HCEC 1CT (cell line): ENCODE measurements around the gene KRTAP4-12.
"Not testable (repeated sequence)": the region's sequence is repeated elsewhere in the genome, so short reads cannot be mapped to it uniquely, and the experiment has no call there.

Experiments used
- DNase-seq: peaks from one replicate; pipeline ENCODE4 v3.0.0-alpha.2; 2017

Gene KRTAP4-12

DNA sequence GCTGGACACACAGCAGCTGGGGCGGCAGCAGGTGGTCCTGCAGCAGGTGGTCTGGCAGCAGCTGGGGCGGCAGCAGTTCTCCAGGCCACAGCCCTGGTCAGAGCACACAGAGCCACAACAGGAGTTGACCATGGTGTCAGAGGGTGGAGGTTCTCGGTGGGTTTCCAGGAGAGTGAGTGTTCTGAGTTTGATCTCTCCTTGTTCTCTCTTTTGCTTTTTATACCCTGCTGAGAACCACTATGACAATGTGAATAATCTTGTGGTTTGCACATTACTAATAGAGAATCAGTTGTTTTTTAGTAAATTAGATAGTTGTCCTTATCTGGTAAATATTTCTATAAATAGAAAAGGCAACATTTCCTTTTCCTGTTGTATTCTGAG is at the start of gene KRTAP4-12:
KRTAP4-12 (minus strand) TSS at position 192 of the 381 bp plus-strand sequence; CDS start at position 132, 60 bp downstream.
- DNase-seq = not testable (repeated sequence)

- DNase-seq = peak; percentile 75
Observed at GRCh38 chr17:41171886-41172285, 47.9 kb upstream of the KRTAP4-12 start.

GRCh38 chr17:41168121-41168520 is 44.1 kb upstream of the KRTAP4-12 start, which contains the start of gene KRTAP4-3:
Gene KRTAP4-3, minus strand, starts transcription at chr17:41168221. Its CDS starts 49 bp downstream, at chr17:41168172.
- no peak for DNase-seq

- no peak for DNase-seq
Observed at GRCh38 chr17:41167561-41167960, 43.6 kb upstream of the KRTAP4-12 start.

DNA sequence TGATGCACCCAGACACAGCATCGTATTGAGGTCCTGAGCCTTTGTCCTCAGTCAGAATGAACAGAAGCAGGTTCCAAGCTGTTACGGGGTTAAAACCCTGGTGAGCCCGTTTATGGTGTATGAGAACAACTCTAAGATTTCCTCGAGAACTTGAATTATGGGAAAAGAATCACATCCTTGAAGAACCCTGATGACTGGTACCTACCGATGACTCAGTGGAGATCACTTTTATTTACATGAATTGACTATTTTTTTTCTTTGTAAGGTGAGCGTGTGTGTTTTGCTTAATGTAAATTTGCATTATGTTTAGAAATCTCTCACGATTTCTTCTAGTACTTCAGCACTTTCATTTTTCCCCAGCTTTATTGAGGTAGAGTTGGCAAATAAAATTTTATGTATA is 39.8 kb upstream of the KRTAP4-12 start:
- no peak for DNase-seq

GRCh38 chr17:41160648-41161047 is 36.7 kb upstream of the KRTAP4-12 start, which contains the start of gene KRTAP4-4:
Gene KRTAP4-4, minus strand, starts transcription at chr17:41160748. Its CDS starts 57 bp downstream, at chr17:41160691.
- no peak for DNase-seq

DNA sequence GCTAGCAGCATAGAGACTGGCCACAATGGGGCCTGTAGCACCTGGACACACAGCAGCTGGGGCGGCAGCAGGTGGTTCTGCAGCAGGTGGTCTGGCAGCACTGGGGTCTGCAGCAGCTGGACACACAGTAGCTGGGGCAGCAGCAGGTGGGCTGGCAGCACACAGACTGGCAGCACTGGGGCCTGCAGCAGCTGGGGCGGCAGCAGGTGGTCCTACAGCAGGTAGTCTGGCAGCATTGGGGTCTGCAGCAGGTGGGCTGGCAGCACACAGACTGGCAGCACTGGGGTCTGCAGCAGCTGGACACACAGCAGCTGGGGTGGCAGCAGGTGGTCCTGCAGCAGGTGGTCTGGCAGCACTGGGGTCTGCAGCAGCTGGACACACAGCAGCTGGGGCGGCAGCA is 36.2 kb upstream of the KRTAP4-12 start:
- not testable (repeated sequence) for DNase-seq

DNA sequence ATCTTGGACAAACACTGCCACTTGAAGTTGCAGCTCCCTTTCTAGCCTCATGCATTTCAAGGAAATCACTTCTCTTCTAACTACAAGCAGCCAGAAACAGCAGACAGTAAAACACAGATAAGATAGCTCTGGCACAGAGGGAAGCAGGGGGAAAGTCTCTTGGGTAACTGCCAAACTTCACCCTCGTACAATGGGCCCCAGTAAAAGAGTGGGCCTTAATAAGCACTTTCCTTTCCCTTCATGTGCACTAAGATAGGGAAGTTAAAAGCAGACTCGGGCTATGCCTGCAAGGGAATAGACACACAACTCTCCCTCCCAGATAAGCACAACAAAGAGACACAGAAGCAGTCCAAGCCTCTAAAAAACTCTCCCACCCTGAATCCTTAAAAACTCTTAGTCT is 29.9 kb upstream of the KRTAP4-12 start:
- DNase-seq = no peak

DNA sequence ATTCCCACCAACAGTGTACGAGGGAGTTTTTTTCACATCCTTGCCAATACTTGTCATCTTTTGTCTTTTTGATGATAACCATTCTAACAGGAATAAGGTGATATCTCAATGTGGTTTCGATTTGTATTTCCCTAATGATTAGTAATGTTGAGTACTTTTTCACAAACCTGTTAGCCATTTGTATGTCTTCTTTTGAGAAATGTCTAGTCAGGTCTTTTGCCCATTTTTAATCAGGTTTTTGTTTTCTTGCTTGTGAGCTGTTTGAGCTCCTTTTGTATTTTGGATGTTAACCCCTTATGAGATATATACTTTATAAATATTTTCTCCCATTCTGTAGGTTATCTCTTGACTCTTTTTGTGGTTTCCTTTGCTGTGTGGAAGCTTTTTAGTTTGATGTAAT is 27.5 kb upstream of the KRTAP4-12 start:
- no peak for DNase-seq

DNA sequence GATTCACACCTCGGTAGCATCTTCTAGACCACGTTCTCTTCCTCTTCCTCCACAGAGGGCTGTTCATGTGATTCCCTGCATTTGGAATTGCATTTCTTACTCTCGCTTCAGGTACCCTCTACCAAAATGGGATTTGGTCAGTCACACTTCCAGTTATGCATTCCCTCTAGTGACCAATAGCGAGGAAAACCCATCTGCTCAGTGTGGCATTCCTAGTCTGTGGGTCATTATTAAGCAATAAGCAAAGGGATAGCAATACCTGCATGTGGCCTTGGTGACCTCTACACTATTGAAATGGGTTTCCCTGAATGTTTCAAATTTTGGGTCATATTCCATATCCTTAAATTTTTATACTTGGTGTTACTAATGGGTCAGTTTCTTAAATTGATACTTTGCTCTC is 26.0 kb upstream of the KRTAP4-12 start:
- no peak for DNase-seq

DNA sequence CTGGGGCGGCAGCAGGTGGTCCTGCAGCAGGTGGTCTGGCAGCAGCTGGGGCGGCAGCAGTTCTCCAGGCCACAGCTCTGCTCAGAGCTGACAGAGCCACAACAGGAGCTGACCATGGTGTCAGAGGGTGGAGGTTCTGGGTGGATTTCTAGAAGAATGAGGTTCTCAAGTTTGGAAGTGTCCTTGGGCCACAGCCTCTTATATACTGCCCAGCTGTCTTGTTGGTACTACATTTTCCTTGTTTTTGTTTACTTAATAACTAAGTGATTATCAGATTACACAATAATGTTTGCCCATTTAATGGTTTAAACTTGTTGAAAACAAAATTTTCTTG is 25.6 kb upstream of the KRTAP4-12 start, which contains the start of gene KRTAP4-5:
KRTAP4-5 (minus strand) TSS at position 174 of the 334 bp plus-strand sequence; CDS start at position 116, 58 bp downstream.
- no peak for DNase-seq

GRCh38 chr17:41148971-41149651 is 25.1 kb upstream of the KRTAP4-12 start:
- not testable (repeated sequence) for DNase-seq

DNA sequence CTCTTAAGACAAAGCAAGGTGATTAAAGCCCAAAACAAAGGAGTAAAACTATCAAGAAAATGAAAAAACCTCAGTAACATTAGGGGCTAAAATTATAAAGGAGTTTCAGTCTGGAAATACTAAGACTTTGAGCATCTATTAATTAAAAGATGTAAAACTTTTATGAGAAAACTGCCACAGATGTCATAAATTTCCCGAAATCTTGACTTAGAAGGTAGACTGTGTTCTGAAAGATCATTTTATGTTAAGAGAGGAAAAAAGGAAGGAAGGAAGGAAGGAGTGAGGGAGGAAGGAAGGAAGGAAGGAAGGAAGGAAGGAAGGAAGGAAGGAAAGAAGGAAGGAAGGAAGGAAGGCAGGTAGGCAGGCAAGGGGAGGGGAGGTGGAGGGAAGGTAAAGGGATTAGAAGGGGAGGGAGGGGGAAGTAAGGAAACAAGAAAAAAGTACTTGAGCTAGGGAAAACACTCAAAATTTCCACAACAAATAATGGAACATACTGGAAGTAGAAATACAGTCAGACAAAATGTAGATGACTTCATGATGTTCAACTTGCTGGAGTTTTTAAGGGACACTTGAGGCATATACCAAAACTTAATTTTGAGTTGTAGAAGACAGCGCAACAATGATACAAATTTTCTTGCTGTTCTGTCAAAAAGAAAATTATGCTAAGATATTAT is 23.7 kb upstream of the KRTAP4-12 start:
- no peak for DNase-seq

DNA sequence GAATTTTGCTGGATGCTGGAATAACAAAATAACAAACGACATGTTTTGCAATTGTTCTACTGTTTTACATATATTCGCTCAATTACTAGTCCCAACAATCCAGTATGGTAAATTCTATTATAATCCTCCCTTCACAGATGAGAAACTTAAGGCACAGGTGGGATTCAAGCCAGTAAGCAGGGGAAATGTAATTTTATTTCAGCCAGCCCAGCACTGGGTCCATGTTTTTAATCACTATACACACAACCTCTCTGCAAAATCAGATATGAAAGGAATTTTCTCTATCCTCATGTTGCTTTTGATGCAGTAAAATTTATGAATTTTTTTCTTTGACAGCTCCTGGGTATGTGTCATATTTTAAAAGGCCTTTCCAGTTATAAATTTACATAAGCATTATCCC is 21.3 kb upstream of the KRTAP4-12 start:
- DNase-seq = no peak

DNA sequence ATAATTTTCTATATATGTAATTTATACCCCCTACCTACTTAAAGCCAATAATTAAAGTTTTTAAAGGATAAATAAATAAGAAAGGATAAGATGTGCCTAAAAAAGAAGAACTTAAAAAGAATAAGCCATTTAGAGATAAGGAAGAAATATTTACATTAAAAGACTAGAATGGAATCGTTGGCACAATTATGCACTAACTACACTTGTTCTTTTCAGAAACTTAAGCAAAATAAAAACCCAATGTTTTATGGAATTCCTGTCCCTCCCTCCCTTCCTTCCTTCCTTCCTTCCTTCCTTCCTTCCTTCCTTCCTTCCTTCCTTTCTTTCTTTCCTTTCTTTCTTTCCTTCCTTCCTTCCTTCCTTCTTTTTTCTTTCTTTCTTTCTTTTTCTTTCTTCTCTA is 20.9 kb upstream of the KRTAP4-12 start:
- no peak for DNase-seq

DNA sequence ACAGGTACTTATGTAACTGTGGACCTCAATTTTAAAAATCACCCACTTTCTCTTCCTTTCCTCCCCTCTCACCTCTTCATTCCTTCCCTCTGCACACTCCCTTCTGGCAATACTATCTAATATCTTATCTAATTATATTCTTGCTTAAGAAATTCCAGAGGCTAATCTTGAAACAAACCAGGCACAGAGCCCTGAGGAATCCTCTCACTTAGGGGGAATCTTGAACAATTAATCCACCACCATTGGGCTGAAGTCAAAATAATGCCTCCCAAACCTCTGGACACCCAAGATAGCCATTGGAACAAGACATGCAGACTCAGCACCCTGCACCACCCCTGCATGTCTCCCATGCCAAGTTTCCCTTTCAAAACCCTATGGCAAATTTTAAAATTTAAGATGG is 17.4 kb upstream of the KRTAP4-12 start:
- DNase-seq = no peak

DNA sequence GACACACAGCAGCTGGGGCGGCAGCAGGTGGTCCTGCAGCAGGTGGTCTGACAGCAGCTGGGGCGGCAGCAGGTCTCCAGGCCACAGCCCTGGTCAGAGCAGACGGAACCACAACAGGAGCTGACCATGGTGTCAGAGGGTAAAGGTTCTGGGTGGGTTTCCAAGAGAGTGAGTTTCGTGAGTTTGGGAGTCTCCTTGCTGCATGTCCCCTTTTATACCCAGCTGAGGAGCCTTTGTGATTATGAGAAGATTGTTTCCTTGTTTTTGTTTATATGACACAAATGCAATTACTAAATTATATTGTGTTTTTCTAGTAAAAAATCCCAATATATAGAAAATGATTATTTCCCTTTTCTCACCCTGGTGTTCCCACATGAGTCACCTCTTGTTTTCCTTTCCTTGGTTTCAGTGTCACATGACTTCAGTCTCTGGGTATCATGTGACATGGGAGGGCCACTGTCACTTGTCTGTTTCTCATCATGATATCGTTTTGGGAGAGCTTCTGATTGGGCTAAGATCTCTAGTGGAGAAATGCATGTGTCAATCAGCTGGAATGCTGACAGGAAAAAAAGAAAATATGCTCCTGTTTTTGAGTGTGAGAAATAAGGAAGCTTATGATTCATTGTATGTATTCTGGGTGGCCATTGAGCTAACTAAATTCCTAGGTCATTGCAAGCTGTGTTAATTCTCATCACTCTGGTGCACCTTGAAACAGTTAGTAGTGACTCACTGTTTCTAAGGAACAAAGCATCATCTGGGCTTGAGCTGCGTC is 16.6 kb upstream of the KRTAP4-12 start, which contains the start of gene KRTAP4-6:
KRTAP4-6 (minus strand) TSS at position 185 of the 772 bp plus-strand sequence; CDS start at position 128, 57 bp downstream.
- peak; percentile 90 for DNase-seq

- not testable (repeated sequence) for DNase-seq
Observed at GRCh38 chr17:41139865-41140264, 15.9 kb upstream of the KRTAP4-12 start.

DNA sequence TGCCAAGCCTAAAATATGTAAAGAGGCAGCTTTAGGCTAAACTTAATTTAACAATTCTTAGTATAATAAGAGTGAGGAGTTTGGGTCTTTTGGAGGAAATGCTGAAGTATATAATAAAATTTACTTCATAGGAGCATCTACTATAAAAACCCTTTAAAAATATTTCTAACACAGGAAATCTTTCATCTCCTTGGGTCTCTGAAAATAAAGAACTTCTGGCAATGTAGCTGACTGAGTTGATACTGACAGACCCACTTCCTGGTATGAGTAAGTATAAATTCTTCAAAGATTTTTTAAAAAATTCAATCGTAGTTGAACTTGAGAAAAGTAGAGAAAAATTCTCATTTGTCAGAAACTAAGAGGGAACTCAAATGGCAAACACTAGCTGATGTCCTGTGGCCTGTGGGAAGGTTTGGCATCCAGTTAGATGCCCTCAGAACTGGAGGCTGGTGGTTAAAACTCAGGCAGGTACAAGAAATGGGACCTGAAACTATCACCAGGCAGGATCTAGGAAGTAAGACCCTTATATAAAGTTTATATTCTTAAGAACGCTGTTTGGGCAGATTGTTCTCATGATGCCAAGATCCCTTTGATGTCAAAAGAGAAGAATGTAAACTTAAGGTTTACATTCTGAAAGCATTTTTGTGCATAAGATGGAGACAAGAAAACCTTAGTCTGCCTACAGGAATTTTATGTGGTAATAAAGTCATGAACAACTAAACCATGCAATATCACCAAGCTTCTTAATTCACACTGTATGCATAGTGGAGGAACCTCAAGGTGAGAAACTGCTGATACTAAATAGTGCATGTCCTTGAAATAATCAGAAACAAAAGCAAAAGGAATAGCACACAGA is 10.1 kb upstream of the KRTAP4-12 start:
- DNase-seq = no peak

DNA sequence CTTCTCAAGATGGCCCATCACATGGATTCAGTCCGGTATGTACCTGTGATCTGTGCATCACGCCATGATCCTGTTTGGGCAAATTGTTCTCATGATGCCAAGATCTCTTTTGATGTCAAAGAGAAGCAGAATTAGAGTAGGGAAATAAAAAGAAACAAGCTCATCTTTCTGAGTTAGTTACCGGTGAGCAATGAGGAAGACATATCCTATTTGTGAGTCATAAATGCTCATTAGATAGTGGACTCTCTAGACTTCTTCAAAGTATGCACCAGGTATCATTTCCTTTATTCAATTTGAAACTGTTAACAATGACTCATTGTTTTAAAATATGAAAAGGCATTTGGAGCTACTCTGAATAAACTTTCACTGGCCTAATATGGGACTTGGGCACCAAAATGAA is 8.0 kb upstream of the KRTAP4-12 start:
- DNase-seq = peak; percentile 39

DNA sequence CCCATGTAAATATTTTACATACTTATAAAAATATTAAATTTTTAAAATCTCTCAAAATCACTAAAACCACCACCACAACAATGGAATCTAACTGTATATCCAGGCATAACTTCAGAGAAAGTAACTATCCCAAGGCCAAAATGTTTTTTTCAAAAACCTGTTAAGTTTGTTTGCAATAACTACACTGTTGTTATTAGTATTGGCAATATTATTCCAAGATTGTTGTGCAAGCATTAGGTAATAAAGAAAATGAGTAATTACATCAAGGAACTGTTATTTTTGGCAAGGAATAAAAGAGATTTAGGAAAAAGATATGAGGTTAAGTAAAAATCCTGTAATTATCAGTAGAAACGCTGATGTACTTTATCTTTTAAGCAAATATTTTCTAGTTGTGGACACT is 3.4 kb upstream of the KRTAP4-12 start:
- no peak for DNase-seq

DNA sequence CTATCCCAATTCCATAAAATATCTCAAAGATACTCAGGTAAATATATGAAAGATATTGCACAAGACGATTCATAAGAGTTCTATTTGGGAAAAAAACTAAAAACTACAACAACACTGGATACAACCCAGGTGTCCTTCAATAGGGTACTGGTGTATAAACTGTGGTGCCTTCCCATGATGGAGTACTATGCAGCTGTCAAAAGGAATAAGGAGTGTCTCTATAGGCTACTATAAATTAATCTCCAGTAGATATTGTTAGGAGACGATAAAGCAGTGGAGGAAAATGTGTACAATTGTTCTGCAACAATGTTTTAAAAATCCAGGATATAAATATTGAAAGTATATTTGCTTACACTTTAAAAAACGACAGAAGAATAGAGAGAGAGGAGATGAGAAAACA is 2.4 kb upstream of the KRTAP4-12 start:
- no peak for DNase-seq
